ENCODE results near the gene WDR43.

Gene WDR43

DNA sequence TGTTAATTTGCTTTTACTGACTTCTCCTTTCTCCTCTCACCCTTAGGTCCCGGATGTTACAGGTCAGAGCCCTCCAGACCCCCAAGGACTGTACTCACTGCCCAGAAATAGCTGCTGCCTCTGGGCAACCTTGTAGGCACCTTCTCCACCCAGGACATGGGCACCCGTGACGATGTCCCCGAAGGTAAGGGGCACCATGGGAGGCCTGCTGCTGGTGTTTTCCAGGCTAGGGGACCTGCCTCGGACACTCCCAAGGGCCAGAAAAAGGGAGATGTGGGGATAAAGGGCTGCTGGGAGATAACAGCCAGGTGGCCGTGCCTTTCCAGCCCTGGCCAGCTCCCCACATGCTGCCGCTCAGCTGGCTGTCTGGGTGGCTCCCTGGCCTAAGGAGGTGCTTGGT lies 100.2 kb downstream of the WDR43 start:
- DNase-seq = no peak

DNA sequence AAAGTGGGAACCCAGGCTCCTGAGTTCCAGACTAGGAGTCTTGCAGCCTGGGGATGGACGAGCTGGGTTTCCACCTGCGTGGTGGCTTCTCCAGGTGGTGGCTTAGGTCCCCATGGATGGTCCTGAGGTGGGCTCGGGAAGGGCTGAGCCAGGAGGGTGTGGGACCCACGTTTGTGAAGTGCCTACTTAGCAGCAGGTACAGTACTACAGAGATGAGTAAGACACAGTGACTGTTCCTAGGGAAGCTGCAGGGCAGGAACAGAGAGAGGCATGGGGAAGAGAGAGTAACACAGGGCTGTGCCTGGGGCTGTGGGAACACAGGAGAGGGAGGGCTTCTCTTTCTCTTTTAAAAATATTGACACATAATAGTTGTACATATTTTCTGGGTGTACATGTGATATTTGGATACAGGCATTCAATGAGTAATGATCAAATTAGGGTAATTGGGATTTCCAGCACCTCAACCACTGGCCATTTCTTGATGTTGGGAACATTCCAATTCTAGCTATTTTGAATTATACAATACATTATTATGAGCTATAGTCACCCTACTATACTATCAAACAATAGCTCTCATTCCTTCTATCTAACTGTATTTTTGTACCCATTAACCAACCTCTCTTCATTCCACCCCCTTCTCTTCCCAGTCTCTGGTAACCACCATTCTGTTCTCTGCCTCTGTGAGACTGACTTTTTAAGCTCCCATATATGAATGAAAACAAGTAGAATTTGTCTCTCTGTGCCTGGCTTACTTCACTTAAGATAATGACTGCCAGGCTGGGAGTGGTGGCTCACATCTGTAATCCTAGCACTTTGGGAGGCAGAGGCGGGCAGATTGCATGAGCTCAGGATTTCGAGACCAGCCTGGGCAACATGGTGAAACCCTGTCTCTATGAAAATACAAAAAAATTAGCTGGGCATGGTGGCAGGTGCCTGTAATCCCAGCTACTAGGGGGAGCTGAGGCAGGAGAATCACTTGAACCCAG lies 101.6 kb downstream of the WDR43 start:
- DNase-seq = no peak

DNA sequence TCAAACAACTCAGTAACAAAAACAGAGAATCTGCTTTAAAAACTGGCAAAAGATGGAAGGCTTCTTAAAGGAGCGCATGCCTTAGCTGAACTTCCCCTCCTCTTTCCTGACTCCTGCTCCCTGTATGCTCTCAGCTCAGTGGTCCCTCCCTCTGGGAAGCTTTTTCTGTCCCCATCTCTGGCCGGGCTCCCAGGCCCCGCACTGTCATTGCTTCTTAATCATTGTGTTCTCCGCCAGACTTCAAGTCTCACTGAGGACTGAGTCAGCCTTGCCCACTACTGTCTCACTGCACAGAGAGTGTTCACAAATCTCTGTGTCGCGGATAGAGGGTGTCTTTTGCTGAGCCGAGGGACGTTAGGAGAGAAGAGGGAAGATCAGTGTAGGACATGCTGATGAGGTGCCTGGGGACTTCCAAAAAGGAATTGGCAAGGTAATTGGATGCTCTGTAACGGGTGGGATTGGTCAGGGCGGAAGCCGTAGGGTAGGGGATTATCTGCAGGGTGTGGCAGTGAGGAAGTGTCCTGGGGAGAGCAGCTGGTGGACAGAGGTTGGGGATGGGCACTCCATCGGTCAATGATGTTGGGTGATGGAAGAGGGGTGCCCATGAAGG lies 102.9 kb downstream of the WDR43 start:
- no peak for DNase-seq

All from NCI-H2171 (cell line).